Peyer's patch (tissue), 4 donors: ENCODE data around the gene GSTP1.

Experiments
- CTCF ChIP-seq, 6 experiments: fragments of 450-650 bp in 4 of 6; fragments of 200-600 bp in 2 of 6; sonication (generic) in 1 of 6; IDR thresholded peaks; one replicate each; pipeline ENCODE4 v1.5.1; 2017 to 2019; ENCODE audit warnings: antibody characterized with exemption in 6 of 6, mild to moderate bottlenecking in 3 of 6, moderate library complexity in 1 of 6
- POLR2A ChIP-seq, 2 donors: fragments of 450-650 bp; IDR thresholded peaks; one replicate each; pipeline ENCODE4 v1.5.1; 2017; ENCODE audit warnings: antibody characterized with exemption in 2 of 2, mild to moderate bottlenecking in 2 of 2, moderate library complexity in 2 of 2

GRCh38 chr11:67581469-67581868, 2.1 kb upstream of the GSTP1 start:
- TF ChIP-seq POLR2A (IDR thresholded peaks at IDR 0.05) (no peak), CTCF (IDR thresholded peaks at IDR 0.05) (no peak)
